NOMO-1 treated with dmso at 0.1 percent for 144 hours (cell line): ENCODE data around the gene VDAC2.

Experiments
- DNase-seq: peaks from one replicate; lab custom pipeline; 2025; ENCODE audit not compliant: unreplicated experiment; lab: John Stamatoyannopoulos, UW

Gene VDAC2

DNA sequence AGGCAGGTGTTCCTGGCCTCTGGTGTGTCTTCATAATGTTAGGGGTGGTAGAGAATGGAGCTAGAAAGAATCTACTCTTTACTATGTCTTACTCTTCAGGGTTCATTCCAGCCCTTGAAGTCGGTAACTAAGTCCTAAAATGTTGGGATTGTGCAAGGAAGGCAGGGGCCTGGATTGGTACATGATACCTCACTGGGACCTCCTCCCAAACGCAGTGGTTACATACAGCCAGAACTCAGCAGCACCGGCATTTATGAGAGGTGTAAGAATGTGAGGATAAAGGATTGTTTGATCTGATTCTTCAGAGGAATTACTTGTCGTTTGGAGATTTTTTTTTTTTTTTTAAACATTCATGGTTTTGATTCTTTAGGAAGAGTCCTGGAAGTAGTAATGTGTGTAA lies 18.2 kb downstream of the VDAC2 start:
- no peak for DNase-seq

GRCh38 chr10:75229971-75230370 lies 19.4 kb downstream of the VDAC2 start:
- DNase-seq, result no peak

DNA sequence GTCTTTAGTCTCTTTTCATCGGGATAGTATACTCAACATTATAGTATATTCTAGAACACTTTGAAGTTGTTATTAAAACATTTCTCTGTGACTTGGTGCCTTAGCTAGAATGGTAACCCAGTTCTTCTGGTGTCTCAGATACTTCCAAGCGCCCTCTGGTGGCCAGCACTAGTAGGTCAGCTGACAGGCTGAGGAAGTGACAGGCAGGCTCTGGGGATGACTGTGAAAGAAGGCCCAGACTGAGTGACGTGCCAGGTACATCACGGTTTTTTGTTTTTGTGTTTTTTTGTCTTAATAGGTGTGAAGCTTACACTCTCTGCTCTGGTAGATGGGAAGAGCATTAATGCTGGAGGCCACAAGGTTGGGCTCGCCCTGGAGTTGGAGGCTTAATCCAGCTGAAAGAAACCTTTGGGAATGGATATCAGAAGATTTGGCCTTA lies 20.0 kb downstream of the VDAC2 start:
- peak; percentile 44 for DNase-seq

DNA sequence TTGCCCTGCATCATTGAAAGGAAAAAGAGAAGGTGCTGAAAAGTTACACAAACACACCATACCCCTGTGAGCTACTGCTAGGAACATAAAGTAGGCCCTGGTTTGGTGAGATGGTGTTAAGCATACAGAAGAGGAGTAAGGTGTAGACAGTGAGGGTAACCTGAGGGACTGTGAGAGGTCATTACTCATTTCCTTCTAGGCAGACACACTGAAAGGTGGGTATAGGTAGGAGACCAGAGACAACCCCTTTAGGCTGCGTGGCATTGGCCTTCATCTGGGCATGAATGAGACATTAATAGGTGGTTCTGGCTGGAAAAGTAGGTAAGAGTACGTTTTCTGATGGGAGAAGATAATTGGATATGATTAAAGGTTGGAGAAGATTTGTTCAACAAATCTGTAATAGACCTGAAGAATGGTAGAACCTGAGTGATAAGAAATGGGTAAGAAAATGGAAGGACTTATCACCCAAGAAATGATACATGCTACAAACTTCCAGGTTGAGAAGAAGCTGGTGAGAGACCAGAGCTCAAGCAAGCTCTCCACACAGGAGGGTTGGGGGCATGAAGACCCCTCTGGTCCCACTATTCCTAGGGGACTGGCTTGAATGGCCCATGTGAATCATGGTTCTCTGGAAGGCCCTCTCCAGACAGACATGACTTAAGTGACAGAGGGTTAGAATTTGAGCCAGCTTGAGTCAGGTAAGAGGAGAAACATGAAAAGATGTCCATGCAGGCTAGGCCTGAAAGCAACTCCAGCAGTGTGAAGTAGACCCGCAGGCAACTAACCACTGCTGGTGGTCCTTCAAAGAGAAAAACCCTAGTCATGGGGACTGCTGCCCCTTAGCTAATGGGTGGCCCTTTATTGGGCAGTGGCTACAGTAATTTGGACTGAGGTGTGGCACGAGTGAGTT lies 21.3 kb downstream of the VDAC2 start:
- DNase-seq, result no peak

- no peak for DNase-seq
Observed at GRCh38 chr10:75233444-75234016, 22.9 kb downstream of the VDAC2 start.

GRCh38 chr10:75234017-75234682 lies 23.6 kb downstream of the VDAC2 start:
- DNase-seq, result peak; percentile 94

- no peak for DNase-seq
Observed at GRCh38 chr10:75234683-75235374, 24.2 kb downstream of the VDAC2 start.

GRCh38 chr10:75235375-75236177 lies 25.0 kb downstream of the VDAC2 start, which contains the start of gene COMTD1:
COMTD1 (minus strand) TSS chr10:75235957; CDS start chr10:75235928, 29 bp downstream.
- DNase-seq, result peak; percentile 88

GRCh38 chr10:75236178-75236825 lies 25.7 kb downstream of the VDAC2 start:
- no peak for DNase-seq

GRCh38 chr10:75238182-75239095 lies 27.8 kb downstream of the VDAC2 start:
- DNase-seq, result no peak

DNA sequence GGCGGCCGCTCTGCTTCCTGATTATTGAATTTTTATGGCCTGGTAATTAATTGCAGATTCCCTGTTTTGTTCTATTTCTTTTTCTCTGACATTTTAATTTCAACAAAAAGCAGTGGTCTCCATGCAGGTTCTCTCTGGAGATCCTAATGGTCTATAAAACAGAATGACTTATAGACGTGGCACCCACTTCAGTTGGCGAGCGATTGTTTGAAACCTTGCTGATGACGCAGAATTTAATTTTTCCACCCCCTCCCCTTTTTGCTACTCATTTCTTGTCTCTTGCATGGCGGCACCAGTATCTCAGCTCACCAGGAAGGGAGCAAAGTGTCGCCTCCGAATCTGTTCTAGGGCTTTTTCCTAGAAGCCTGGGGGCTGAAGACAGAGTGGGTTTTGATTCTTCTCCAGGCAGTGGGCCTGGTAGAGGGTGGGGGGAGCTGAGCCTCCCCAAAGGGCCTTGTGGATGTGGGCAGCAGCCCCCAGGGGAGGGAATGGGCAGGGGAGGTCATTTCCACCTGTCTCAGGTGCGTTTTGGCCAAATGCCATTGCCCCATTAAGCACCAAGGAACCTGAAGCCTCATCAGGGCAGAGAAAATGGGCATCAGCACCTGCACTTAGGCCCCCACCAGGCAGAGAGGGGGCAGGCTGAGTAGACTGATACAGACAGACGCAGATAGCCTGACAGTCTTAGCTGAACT lies 28.6 kb downstream of the VDAC2 start:
- DNase-seq, result no peak

DNA sequence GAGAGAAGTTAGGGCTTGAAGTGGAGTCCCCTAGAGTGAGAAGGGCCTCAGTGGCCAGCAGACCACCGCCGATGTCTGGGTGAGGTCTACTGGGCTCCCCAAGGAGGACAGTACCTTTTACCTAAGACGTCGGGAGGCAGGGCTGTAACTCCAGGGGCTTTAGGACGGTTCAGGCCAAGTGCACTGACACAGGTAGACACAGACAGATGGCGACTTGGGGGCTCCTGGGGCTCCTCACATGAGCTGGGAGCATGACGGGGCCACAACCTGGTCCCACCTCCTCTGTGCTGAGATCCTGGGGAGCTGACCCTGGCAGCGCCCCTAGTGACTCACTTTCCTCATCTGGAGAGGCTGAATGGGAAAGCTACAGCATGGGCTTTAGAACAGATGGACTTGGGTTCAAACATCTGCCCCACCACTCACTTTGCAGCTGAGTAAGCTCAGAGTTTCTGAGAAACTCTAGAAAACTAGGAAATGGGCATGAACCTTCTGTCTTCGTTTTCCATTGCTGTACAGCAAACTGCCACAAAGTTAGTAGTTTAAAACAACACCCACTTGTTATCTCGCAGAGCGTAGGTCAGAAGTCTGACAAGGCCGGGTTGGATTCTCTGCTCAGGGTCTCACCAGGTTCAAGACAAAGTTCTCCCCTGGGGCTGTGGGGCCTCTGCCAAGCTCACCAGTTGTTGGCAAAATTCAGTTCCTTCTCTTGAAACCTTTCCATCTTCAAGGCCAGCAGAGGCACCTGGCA lies 29.9 kb downstream of the VDAC2 start:
- DNase-seq, result no peak

DNA sequence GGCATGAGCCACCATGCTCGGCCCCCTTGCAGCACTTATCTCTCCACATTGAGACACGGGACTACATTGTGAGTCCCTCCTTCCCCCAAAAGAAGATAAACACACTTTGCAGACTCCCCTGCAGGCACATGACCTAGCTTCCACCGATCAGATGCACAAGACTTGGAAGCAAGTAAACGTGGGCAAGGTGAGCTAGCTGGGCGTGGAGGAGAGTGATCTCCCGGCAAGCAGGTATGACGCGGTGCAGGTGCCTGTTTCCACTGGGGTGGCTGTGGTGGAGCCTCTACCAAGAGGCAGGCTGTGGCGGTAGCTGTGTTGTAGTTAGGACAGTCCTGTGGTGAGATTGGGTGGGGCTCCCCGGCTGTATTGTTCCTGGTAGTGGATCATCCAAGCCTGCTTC lies 32.8 kb downstream of the VDAC2 start:
- DNase-seq, result no peak

- no peak for DNase-seq
Observed at GRCh38 chr10:75244487-75245353, 34.1 kb downstream of the VDAC2 start.

DNA sequence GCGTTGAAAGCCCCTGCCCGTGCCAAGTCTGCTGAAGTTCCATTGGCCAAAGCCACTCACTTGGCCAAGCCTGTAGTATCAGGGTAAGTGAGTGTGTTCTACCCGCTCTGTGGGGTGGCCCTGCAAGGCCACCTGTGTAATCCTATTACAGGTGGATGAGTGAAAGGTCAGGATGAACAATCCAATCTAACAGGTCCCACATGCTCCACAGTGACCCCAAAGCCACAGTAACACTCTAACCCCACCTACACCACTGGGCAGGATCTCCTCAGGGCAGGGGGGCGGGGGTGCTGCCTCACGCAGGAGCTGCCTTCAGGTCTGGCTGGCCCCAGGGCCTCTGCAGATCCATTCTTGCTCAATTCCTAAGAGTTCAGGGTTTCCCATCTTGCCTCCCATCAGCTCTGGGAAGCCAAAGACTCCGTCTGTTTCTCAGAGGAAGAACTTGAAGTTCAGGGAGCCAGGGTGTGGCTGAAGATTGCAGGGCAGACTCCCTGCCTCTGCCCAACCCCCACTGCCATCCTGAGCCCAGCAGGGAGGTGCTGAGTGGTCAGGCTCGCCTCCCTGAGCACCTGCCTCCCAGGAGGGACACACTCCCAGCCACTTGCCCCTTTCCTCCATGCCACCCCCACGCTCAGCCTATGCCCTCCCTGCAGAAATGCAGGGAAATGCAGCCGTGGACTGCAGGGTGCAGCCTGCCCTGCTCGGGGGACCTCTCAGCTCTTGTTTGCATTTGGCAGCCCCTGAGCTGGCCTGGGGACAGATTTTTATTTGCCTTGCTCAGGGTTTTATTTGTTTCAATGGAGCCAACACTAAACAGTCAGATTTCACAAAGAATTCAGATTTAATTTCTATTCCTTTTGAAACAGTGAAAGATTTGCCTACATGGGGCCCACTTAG lies 35.0 kb downstream of the VDAC2 start:
- DNase-seq, result no peak

- no peak for DNase-seq
Observed at GRCh38 chr10:75246506-75246905, 35.9 kb downstream of the VDAC2 start.
